ENCODE results near the gene SMAD5.

The SMAD5 gene

GRCh38 chr5:136195971-136196820, 63.6 kb downstream of the SMAD5 start:
- DNase-seq (ENCODE audit: low read depth, low spot score): no peak

GRCh38 chr5:136197462-136198142, 65.0 kb downstream of the SMAD5 start:
- no peak for DNase-seq (ENCODE audit: low read depth, low spot score)

- DNase-seq (ENCODE audit: low read depth, low spot score): no peak
Measured at GRCh38 chr5:136198453-136198852, 65.8 kb downstream of the SMAD5 start.

GRCh38 chr5:136199408-136199807, 66.8 kb downstream of the SMAD5 start:
- DNase-seq (ENCODE audit: low read depth, low spot score): no peak

- DNase-seq (ENCODE audit: low read depth, low spot score): no peak
Measured at GRCh38 chr5:136200130-136200529, 67.5 kb downstream of the SMAD5 start.

GRCh38 chr5:136200761-136201160, 68.1 kb downstream of the SMAD5 start:
- DNase-seq (ENCODE audit: low read depth, low spot score): no peak

- no peak for DNase-seq (ENCODE audit: low read depth, low spot score)
Measured at GRCh38 chr5:136201870-136202269, 69.2 kb downstream of the SMAD5 start.

GRCh38 chr5:136202469-136203205, 70.0 kb downstream of the SMAD5 start:
- no peak for DNase-seq (ENCODE audit: low read depth, low spot score)

GRCh38 chr5:136203303-136203922, 70.8 kb downstream of the SMAD5 start:
- no peak for DNase-seq (ENCODE audit: low read depth, low spot score)

GRCh38 chr5:136205061-136205702, 72.5 kb downstream of the SMAD5 start:
- DNase-seq (ENCODE audit: low read depth, low spot score): no peak

GRCh38 chr5:136205941-136206340, 73.3 kb downstream of the SMAD5 start:
- DNase-seq (ENCODE audit: low read depth, low spot score): no peak

GRCh38 chr5:136206361-136206760, 73.7 kb downstream of the SMAD5 start:
- DNase-seq (ENCODE audit: low read depth, low spot score): no peak

- no peak for DNase-seq (ENCODE audit: low read depth, low spot score)
Measured at GRCh38 chr5:136207631-136208030, 75.0 kb downstream of the SMAD5 start.

GRCh38 chr5:136208916-136209315, 76.3 kb downstream of the SMAD5 start:
- no peak for DNase-seq (ENCODE audit: low read depth, low spot score)

GRCh38 chr5:136209346-136209910, 76.8 kb downstream of the SMAD5 start:
- DNase-seq (ENCODE audit: low read depth, low spot score): no peak

GRCh38 chr5:136210259-136210658, 77.6 kb downstream of the SMAD5 start:
- DNase-seq (ENCODE audit: low read depth, low spot score): no peak

- no peak for DNase-seq (ENCODE audit: low read depth, low spot score)
Measured at GRCh38 chr5:136211282-136212040, 78.8 kb downstream of the SMAD5 start.

- DNase-seq (ENCODE audit: low read depth, low spot score): no peak
Measured at GRCh38 chr5:136212252-136212721, 79.6 kb downstream of the SMAD5 start.

- DNase-seq (ENCODE audit: low read depth, low spot score): no peak
Measured at GRCh38 chr5:136213919-136214493, 81.4 kb downstream of the SMAD5 start.

- no peak for DNase-seq (ENCODE audit: low read depth, low spot score)
Measured at GRCh38 chr5:136215812-136216211, 83.2 kb downstream of the SMAD5 start.
